HG03196 (cell line): Measurements from ENCODE around the gene ADD3.
"Not testable (repeated sequence)": the region's sequence is repeated elsewhere in the genome, so short reads cannot be mapped to it uniquely, and the experiment has no call there.

Experiments used
- ATAC-seq: cut with Tn5 transposase; IDR thresholded peaks from one replicate; pipeline ENCODE4 v1.9.1; 2021; ENCODE audit not compliant: unreplicated experiment

ADD3 gene

GRCh38 chr10:110032801-110033700 lies 25.3 kb downstream of the ADD3 start:
- ATAC-seq = no peak

- ATAC-seq = no peak
Measured at GRCh38 chr10:110033701-110034235, 26.0 kb downstream of the ADD3 start.

GRCh38 chr10:110034596-110034995 lies 26.8 kb downstream of the ADD3 start:
- ATAC-seq = no peak

GRCh38 chr10:110035070-110035921 lies 27.5 kb downstream of the ADD3 start:
- no peak for ATAC-seq

GRCh38 chr10:110036640-110037039 lies 28.9 kb downstream of the ADD3 start:
- peak; percentile 79 for ATAC-seq

DNA sequence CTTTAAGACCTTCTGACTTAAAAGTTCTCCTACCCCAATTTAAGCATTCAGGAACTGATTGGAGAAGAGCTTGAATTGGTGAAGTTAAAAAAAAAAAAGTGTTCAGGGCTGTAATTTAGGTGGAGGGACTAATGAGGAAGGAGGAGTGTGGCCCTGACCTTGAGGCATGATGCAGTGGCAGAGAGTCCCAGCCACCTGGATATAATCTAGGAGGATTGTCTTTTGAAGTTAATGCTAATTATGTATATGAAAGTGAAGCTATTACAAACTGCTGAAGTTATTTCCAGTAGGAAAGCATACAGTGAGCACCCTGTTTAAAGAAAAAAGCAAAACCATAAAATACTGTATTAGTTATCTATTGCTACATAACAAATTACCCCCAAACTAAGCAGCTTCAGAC lies 31.5 kb downstream of the ADD3 start:
- ATAC-seq = no peak

DNA sequence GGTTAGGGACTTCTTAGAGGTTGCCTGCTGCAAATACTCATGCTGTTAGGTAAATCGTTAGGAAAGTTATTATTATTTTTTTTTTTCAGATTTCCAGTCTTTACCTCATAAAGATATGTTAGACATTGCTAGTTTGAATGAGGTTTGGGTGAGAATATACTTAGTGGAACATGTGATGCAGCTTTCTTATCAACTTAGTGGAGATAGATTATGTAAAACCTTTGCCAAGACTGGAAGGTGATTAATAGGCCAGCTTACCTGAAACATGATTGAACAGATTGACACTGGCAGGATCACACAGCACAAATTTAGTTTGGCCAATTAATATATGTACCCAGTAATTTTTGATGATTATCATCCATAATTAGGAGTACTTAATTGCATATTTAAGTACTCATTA lies 32.3 kb downstream of the ADD3 start:
- no peak for ATAC-seq

- no peak for ATAC-seq
Measured at GRCh38 chr10:110040767-110041478, 33.1 kb downstream of the ADD3 start.

DNA sequence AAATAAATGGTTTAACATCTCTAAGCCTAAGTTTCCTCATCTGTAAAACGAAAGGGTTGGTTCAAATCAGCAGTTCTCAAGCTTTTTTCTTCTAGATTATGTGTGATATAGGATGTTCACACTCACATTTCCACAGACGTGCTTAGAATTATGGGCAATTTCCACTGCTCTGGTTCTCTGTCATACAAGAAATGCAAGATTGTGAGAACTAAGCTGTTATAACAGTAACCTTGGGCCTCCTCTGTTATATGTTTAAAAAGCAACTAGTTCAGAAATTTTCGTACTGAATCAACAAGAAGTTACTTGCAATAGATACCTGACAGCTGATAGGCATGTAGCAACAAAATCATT lies 33.7 kb downstream of the ADD3 start:
- no peak for ATAC-seq

GRCh38 chr10:110042181-110042580 lies 34.4 kb downstream of the ADD3 start:
- no peak for ATAC-seq

DNA sequence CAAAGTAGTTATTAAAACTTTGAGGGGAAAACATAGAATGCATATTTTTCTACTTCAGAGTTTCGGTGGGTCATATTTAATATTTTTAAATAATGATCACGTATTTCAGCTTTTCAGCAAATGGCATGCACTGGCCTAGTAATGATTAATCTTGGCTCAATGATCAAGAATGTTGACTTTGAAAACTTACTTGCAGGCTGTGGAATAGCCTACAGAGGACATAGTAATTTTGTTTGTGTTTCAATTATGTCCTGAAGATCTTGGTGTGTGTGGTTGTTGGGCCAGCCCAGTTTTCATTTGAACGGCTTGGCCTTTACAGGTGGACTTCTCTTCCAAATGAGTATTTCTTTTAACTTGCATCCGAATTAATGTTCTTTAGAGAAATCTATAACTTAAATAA lies 35.1 kb downstream of the ADD3 start:
- ATAC-seq = no peak

GRCh38 chr10:110044681-110045080 lies 36.9 kb downstream of the ADD3 start:
- ATAC-seq = no peak

GRCh38 chr10:110045772-110046171 lies 38.0 kb downstream of the ADD3 start:
- no peak for ATAC-seq

DNA sequence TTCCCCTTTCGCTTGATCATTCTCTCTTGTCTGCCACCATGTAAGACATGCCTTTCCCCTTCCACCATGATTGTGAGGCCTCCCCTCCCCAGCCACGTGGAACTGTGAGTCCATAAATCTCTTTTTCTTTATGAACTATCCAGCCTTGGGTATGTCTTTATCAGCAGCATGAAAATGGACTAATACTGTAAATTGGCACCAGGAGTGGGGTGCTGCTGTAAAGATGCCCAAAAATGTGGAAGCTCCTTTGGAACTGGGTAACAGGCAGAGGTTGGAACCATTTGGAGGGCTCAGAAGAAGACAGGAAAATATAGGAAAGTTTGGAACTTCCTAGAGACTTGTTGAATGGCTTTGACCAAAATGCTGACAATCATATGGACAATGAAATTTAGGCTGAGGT lies 40.4 kb downstream of the ADD3 start:
- not testable (repeated sequence) for ATAC-seq

GRCh38 chr10:110048781-110049180 lies 41.0 kb downstream of the ADD3 start:
- no peak for ATAC-seq

- ATAC-seq = not testable (repeated sequence)
Measured at GRCh38 chr10:110049889-110050591, 42.3 kb downstream of the ADD3 start.

DNA sequence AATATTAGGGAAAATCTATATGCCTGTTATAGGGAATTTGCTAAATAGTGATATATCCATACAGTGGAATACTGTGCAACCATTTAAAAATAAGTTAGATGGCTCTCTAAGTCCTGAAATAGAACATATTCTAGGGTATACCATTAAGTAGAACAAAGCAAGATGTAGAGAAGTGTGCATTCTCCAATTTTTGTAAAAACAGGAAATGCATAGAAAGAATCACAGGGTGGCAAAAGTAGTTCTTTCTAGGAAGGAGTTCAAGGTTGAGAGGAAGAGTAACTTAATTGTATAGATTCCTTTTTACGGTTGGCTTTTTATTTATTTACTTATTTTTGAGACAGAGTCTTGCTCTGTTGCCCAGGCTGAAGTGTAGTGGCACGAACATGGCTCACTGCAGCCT lies 43.7 kb downstream of the ADD3 start:
- ATAC-seq = no peak

DNA sequence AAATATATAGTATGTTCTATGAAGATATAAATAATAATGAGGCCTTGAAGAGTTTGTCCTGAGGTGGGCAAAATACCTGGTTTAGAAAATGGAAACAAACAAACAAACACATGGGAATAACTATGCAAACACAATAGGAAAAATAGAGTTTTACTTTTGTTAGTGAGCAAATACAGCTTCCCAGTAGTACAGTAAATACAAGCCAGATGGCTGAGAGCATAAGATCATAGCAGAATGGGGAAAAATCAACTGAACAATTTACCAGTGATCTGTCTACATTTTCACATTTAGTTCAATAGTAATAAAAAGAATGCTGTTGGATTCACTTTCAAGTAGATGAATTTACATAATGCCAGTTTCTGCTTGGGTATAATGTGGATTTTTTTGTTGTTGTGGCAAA lies 45.1 kb downstream of the ADD3 start:
- ATAC-seq = no peak

- no peak for ATAC-seq
Measured at GRCh38 chr10:110056822-110057221, 49.0 kb downstream of the ADD3 start.

DNA sequence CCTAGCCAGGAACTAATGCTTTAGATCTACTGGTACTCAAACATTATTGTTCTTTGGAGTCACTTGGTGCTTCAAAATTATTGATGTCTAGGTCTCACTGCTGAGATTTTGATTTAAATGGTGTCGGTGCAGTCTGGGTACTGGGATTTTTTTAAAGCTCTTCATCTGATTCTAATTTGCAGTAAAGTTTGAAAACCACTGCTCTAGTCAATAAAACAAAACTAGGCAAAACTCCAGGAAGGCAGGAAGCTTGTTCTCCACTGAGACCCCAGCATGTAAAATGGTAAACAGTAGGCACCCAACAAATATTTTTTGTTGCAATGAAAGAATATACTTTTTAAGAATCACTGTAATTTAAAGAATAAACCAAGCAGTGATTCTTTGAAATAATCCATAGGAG lies 49.7 kb downstream of the ADD3 start:
- ATAC-seq = no peak

DNA sequence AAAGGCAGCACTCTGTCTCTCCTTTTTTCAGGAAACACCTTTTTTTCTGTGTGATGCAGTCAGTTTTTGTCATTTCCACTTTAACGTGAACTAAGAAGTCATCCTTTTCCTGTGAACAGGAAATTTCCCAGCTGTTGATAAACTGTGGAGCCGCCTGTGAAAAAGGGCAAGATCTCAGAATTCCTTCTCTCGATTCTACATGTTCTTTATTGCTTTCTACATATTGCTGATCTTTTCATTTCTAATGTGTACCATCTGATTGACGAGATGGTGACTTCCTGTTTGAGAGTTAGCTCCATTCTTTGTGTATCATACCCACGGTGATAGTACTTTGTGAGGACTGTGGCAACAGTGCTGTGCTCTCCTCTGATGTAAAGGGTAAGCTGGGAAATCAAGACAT lies 50.4 kb downstream of the ADD3 start:
- no peak for ATAC-seq
